HepG2 (cell line): ENCODE measurements around the gene MND1. TPM values are rescaled to one million over a fixed set of nuclear protein-coding genes. Genes with fewer than 3 reads are reported as not detected.

Experiments used
- ATAD3A ChIP-seq: sonication (generic); formaldehyde crosslinking; IDR thresholded peaks from 2 replicates; pipeline ENCODE4 v1.4.0; 2020; ENCODE audit warnings: missing genetic modification reagents
- ZNF552 ChIP-seq: sonication (generic); formaldehyde crosslinking; IDR thresholded peaks from 2 replicates; pipeline ENCODE4 v1.9.0; 2022; ENCODE audit warnings: missing genetic modification reagents, mild to moderate bottlenecking, borderline replicate concordance
- polyA plus RNA-seq, 8 experiments: library from polyadenylated mRNA; depleted of rRNA in 3 of 8; stranded (reverse) in 7 of 8; unstranded in 1 of 8; fragments of >200 nt; fragmentation: Illumina TruSeq in 4 of 8; extraction: Trizol in 4 of 8; gene quantifications; 2 replicates each; pipeline versions ENCODE4 v1.2.1 to v1.2.3, GENCODE V29; 2011 to 2016; ENCODE audit warnings: low read depth in 4 of 8, missing spikeins in 1 of 8, mixed read lengths in 1 of 8; ENCODE audit not compliant: insufficient read depth in 1 of 8
- total RNA-seq, 5 experiments: library from RNA; depleted of rRNA; stranded (reverse); fragments of >200 nt; fragmentation: Illumina TruSeq; extraction: Trizol; gene quantifications; 2 replicates each; pipeline ENCODE4 v1.2.3, GENCODE V29; 2016; ENCODE audit warnings: low read depth in 1 of 5
- TF ChIP-seq, protein P1 (sequence below): IDR thresholded peaks from 2 replicates; pipeline ENCODE4 v1.4.0; 2020; ENCODE audit warnings: mild to moderate bottlenecking, missing genetic modification reagents
- TF ChIP-seq, protein P2 (sequence below): sonication (generic); formaldehyde crosslinking; IDR thresholded peaks from 2 replicates; pipeline ENCODE4 v1.4.0; 2020; ENCODE audit warnings: missing genetic modification reagents, borderline replicate concordance

Gene MND1
- total and polyA plus RNA-seq, 2 of the 13 experiments (the other 11 are each of a cell fraction or from before 2014, with no cell fraction given): 4.8 to 30.7 TPM

DNA sequence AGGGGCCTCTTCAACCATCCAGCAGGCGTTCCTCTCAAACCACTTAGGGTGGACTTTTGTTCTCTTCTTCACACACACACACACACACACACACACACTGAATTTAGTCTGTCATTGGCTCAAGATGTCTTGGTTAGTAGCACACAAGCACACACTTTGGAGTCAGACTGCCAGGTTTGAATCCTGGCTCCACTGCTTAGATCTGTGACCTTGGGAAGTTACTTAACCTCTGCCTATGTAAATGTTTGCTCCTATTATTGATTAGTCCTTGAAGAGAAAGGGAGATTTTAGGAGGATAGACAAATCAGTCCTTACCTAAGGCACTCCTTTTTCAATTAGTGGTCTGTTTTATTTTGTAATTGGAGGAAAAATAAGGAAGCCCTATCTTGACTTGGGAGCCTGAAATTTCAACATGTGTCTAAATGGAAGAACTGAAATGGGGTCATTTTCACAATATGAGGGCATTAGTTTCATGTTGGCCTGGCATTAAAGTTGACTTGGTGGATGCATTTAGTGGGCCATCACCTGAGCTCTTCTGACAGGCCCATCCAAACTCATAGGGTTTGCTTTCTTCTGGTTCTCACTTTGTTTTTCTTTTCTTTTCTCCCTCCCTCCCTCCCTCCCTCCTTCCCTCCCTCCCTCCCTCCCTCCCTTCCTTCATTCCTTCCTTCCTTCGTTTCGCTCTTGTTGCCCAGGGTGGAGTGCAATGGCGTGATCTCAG lies 108.3 kb downstream of the MND1 start (continued):
- TF ChIP-seq, protein P1, sequence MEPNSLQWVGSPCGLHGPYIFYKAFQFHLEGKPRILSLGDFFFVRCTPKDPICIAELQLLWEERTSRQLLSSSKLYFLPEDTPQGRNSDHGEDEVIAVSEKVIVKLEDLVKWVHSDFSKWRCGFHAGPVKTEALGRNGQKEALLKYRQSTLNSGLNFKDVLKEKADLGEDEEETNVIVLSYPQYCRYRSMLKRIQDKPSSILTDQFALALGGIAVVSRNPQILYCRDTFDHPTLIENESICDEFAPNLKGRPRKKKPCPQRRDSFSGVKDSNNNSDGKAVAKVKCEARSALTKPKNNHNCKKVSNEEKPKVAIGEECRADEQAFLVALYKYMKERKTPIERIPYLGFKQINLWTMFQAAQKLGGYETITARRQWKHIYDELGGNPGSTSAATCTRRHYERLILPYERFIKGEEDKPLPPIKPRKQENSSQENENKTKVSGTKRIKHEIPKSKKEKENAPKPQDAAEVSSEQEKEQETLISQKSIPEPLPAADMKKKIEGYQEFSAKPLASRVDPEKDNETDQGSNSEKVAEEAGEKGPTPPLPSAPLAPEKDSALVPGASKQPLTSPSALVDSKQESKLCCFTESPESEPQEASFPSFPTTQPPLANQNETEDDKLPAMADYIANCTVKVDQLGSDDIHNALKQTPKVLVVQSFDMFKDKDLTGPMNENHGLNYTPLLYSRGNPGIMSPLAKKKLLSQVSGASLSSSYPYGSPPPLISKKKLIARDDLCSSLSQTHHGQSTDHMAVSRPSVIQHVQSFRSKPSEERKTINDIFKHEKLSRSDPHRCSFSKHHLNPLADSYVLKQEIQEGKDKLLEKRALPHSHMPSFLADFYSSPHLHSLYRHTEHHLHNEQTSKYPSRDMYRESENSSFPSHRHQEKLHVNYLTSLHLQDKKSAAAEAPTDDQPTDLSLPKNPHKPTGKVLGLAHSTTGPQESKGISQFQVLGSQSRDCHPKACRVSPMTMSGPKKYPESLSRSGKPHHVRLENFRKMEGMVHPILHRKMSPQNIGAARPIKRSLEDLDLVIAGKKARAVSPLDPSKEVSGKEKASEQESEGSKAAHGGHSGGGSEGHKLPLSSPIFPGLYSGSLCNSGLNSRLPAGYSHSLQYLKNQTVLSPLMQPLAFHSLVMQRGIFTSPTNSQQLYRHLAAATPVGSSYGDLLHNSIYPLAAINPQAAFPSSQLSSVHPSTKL: peak; percentile 80
- TF ChIP-seq ZNF552 (CRISPR knock-in tag): no peak
- TF ChIP-seq, protein P2, sequence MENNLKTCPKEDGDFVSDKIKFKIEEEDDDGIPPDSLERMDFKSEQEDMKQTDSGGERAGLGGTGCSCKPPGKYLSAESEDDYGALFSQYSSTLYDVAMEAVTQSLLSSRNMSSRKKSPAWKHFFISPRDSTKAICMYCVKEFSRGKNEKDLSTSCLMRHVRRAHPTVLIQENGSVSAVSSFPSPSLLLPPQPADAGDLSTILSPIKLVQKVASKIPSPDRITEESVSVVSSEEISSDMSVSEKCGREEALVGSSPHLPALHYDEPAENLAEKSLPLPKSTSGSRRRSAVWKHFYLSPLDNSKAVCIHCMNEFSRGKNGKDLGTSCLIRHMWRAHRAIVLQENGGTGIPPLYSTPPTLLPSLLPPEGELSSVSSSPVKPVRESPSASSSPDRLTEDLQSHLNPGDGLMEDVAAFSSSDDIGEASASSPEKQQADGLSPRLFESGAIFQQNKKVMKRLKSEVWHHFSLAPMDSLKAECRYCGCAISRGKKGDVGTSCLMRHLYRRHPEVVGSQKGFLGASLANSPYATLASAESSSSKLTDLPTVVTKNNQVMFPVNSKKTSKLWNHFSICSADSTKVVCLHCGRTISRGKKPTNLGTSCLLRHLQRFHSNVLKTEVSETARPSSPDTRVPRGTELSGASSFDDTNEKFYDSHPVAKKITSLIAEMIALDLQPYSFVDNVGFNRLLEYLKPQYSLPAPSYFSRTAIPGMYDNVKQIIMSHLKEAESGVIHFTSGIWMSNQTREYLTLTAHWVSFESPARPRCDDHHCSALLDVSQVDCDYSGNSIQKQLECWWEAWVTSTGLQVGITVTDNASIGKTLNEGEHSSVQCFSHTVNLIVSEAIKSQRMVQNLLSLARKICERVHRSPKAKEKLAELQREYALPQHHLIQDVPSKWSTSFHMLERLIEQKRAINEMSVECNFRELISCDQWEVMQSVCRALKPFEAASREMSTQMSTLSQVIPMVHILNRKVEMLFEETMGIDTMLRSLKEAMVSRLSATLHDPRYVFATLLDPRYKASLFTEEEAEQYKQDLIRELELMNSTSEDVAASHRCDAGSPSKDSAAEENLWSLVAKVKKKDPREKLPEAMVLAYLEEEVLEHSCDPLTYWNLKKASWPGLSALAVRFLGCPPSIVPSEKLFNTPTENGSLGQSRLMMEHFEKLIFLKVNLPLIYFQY (CRISPR knock-in tag): no peak
- TF ChIP-seq ATAD3A (CRISPR knock-in tag): no peak
